Measurements from ENCODE around the gene B4GALNT4. TPM values are rescaled to one million over a fixed set of nuclear protein-coding genes. Genes with fewer than 3 reads are reported as not detected.

The B4GALNT4 gene
- total and polyA plus RNA-seq, 2 of the 8 experiments (the other 6 are each of a cell fraction or from before 2014, with no cell fraction given) = 40.9 to 76.3 TPM

DNA sequence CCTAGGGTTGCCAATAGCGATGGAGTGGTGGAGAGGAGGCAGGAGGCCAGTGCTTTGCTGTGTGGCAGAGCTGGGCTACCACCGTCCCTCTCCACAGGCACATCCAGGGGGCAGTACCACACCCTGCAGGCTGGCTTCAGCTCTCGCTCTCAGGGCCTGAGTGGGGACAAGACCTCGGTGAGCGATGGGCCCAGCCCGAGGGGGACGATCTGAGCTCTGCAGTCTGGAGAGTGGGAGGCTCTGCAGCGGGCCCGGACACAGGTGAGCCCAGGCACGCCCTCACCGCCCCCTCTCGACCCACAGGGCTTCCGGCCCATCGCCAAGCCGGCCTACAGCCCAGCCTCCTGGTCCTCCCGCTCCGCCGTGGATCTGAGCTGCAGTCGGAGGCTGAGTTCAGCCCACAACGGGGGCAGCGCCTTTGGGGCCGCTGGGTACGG, 27.2 kb downstream of the B4GALNT4 start (continued):
- TF ChIP-seq BRCA1 (IDR thresholded peaks at IDR 0.05; ENCODE audit: low read depth, low read length) = no peak
- no peak for TF ChIP-seq SIN3A (conservative IDR thresholded peaks at IDR 0.05 in 1 of 2, IDR thresholded peaks at IDR 0.05 in 1 of 2; ENCODE audit: low read depth in 1 of 2, low read length in 2 of 2)

Measured in H1 (cell line).